ENCODE data around the gene DIP2C.

DNA sequence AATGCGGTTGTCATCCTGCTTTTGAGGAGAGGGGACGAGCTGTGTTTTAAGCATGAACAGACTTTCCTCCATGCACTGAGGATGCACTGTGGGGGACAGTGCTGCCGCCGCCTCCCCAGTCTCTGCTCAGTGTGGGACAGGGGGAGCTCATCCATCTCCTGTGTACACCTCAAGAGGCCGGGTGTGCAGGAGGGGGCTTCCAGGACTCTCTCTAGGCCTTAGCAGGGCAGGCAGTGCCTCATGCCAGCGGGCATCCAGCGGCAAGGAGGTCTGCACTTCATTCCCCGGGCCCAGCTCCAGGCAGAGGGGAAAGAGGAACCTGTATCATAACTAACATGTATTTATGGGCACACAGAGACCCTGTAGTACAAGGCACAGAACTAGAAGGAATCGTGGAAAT, 89.7 kb downstream of the DIP2C start:
- TF ChIP-seq, protein P1, sequence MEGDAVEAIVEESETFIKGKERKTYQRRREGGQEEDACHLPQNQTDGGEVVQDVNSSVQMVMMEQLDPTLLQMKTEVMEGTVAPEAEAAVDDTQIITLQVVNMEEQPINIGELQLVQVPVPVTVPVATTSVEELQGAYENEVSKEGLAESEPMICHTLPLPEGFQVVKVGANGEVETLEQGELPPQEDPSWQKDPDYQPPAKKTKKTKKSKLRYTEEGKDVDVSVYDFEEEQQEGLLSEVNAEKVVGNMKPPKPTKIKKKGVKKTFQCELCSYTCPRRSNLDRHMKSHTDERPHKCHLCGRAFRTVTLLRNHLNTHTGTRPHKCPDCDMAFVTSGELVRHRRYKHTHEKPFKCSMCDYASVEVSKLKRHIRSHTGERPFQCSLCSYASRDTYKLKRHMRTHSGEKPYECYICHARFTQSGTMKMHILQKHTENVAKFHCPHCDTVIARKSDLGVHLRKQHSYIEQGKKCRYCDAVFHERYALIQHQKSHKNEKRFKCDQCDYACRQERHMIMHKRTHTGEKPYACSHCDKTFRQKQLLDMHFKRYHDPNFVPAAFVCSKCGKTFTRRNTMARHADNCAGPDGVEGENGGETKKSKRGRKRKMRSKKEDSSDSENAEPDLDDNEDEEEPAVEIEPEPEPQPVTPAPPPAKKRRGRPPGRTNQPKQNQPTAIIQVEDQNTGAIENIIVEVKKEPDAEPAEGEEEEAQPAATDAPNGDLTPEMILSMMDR (IDR thresholded peaks at IDR 0.05): no peak
- no peak for TF ChIP-seq POLR2A (IDR thresholded peaks at IDR 0.05)

All from transverse colon (tissue), 3 donors.